ENCODE results near the gene B4GALT1.
"Not testable (repeated sequence)": the region's sequence is repeated elsewhere in the genome, so short reads cannot be mapped to it uniquely, and the experiment has no call there.

Gene B4GALT1

GRCh38 chr9:33182519-33182918 lies 15.4 kb upstream of the B4GALT1 start:
- DNase-seq: no peak

- DNase-seq: no peak
Observed at GRCh38 chr9:33180526-33181184, 13.5 kb upstream of the B4GALT1 start.

- no peak for DNase-seq
Observed at GRCh38 chr9:33178972-33179697, 12.0 kb upstream of the B4GALT1 start.

GRCh38 chr9:33177639-33178038 lies 10.5 kb upstream of the B4GALT1 start:
- DNase-seq: no peak

- no peak for DNase-seq
Observed at GRCh38 chr9:33177086-33177485, 9.9 kb upstream of the B4GALT1 start.

- no peak for DNase-seq
Observed at GRCh38 chr9:33175649-33176325, 8.7 kb upstream of the B4GALT1 start.

GRCh38 chr9:33172256-33173238 lies 5.4 kb upstream of the B4GALT1 start:
- no peak for DNase-seq

- peak; percentile 48 for DNase-seq
Observed at GRCh38 chr9:33170464-33171415, 3.6 kb upstream of the B4GALT1 start.

- no peak for DNase-seq
Observed at GRCh38 chr9:33168941-33169544, 1.9 kb upstream of the B4GALT1 start.

GRCh38 chr9:33167972-33168461 lies 881 bp upstream of the B4GALT1 start:
- DNase-seq: no peak

- no peak for DNase-seq
Observed at GRCh38 chr9:33166231-33167083, 679 bp downstream of the B4GALT1 start.

- DNase-seq: peak; percentile 59
Observed at GRCh38 chr9:33165263-33166151, 1.6 kb downstream of the B4GALT1 start.

- not testable (repeated sequence) for DNase-seq
Observed at GRCh38 chr9:33164921-33165262, 2.2 kb downstream of the B4GALT1 start.

- DNase-seq: peak; percentile 70
Observed at GRCh38 chr9:33164138-33164809, 2.9 kb downstream of the B4GALT1 start.

GRCh38 chr9:33163433-33164137 lies 3.6 kb downstream of the B4GALT1 start:
- no peak for DNase-seq

GRCh38 chr9:33162721-33163311 lies 4.3 kb downstream of the B4GALT1 start:
- no peak for DNase-seq

- no peak for DNase-seq
Observed at GRCh38 chr9:33161589-33162132, 5.5 kb downstream of the B4GALT1 start.

All from CD4-positive, alpha-beta T cell treated with Interleukin-4 for 4 hours (primary cell).